NCI-H2227 treated with DMSO at 0.1 percent for 48 hours (cell line): ENCODE measurements around the gene THSD7B.
A peak's percentile ranks its signal among the peaks of the same experiment; 100 is the strongest.

ENCODE experiments used
- DNase-seq: peaks from one replicate; lab custom pipeline; 2025; lab: John Stamatoyannopoulos, UW

The THSD7B gene

GRCh38 chr2:137387044-137387443, 621.7 kb downstream of the THSD7B start:
- DNase-seq = no peak

DNA sequence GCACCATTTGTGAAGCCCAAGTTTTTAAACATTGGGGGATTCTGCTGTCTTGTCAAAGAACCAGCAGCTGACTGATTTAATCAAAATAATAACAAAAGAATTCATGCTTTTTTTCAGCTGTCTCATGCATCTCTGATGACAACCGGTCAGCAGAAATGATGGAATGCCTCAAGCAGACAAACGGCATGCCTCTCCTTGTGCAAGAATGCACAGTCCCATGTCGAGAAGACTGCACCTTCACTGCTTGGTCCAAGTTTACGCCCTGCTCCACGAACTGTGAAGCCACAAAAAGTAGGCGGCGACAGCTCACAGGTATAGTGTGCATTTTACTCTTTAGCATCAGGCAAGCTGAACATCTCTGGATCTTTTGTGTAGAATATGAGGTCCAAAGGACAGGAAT, 640.2 kb downstream of the THSD7B start:
- no peak for DNase-seq

DNA sequence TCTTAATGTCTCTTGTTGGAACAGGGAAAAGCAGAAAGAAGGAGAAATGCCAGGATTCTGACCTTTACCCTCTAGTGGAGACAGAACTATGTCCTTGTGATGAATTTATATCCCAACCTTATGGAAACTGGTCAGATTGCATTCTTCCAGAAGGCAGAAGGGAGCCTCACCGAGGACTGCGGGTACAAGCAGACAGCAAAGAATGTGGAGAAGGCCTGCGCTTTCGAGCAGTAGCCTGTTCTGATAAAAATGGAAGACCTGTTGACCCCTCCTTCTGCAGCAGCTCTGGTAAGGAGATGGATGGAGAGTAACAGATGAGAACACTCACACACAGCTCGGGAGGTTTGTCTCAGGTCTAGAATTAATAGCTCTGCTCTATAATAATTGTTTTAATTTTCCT, 646.2 kb downstream of the THSD7B start:
- no peak for DNase-seq

DNA sequence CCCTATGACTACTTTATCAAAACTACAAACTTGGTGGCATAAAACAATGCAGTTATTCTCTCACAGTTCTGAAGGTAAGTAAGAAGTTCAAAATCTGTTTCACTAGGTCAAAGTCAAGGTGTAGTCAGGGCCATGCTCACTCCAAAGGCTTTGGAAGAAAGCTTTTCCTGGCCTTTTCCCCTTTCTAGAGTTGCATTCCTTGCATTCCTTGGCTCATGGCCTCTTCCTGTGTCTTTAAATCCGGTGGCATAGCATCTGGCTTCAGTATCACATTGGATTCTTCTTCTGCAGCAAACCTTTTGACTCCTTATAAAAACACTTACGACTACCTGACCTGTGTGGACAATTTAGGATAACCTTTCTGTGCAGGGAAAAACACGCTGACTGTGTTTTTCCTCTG, 655.4 kb downstream of the THSD7B start:
- no peak for DNase-seq

DNA sequence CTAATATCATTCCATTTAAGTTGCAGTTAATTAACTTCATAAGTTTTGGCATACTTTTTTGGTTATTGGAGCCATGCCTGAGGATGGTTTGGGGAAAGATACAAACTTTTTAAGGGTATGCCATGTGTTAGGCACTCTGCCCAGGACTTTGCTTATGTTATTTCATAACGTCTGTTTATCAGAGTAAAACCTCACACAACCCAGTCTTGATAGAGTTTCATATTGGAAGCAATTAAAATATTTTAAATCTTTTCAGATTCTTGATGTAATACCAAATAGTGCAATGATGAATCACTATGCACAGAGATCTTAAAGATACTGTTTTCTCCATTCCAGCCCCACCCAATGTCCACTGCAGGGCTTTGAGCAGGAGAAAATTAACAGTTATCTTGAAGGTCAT, 669.8 kb downstream of the THSD7B start:
- DNase-seq = no peak

DNA sequence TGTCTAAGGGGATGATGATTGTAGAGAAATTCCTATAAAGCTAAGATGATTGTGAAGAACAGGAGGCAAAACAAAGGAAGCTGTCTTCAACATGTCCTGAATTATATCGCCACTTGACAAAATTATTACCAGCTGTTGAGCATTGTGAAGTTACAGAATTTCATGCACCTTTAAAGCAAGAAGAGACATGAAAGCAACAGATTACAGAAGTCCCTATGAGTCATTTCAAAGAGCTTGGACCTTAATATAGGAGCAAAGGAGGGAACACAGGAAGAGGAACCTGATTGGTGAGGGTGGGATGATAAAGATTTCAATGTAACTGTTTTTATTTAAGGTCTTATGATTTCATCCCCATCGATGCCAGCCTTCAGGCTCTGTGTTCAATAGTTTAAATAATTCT, 672.0 kb downstream of the THSD7B start:
- peak; percentile 37 for DNase-seq

DNA sequence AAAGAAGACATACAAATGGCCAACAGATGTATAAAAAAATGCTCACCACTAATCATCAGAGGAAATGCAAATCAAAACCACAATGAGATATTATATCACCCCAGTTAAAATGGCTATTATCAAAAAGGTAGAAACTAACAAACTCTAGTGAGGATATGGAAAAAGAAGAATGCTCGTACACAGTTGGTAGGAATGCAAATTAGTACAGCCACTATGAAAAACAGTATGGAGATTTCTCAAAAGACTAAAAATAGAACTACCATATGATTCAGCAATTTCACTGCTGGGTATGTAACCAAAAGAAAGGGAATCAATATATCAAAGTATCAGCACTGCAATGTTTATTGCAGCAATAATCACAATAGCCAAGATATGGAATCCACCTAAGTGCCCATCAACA, 679.6 kb downstream of the THSD7B start:
- DNase-seq = no peak

DNA sequence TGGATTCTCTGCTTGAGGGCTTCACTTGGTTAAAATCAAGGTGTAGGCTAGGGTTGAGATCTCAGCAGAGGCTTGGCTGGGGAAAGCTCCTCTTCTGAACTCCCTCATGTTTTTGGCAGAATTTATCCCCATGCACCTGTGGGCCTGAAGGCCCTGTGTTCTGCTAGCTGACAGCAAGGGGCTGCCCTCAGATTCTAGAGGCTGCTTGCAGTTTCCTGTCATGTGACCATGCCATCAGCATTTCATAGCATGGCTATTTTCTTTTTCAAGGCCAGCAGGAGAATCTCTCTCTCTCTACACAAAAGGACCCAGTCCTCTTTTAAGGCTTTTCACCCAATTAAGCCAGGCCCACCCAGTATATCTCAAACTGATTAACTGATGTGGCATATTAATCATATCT, 684.1 kb downstream of the THSD7B start:
- no peak for DNase-seq

DNA sequence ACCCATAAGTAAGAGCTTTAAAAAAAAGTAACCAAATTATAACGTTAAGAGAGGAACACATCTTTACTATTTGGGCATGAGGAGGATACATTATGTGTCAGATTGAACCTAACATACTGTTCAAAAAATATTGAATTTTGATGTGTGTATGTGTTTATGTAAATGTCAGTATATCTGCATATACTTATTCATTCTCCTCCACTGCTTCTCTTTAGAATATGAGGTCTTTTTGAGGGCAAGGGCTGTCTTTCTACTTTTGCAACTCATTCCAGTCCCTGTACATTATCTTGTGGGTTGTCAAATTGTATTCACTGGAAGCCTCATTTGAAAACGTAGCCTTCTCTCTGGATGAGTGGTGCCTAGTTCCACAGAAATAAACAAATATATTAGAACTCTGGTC, 689.5 kb downstream of the THSD7B start:
- DNase-seq = no peak

DNA sequence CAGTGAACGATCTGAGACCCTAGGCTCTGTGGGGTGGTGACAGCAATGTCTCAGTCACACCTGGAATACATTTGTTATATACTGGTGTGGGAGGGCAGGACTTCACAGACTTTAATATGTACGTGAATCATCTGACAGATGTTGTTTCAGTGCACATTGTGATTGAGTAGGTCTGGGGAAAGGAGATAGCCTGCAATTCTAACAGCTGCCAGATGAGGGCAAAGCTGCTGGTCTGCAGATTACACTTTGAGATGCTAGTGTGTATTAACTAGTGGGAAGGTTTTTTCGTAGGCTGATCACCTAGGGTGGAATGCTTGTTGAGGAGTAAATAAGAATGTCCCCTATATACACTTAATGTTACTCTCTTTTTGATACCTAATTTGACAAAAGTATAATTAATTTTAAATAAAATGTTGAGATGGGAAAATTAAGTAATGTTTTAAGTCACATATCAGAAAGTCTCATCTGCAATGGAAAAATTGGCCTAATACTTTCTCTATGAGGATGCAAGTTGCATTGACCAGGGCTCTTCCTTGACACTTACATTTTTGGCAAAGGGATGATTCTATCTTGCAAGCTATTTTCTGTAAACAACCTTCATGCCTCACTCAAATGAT, 702.0 kb downstream of the THSD7B start:
- peak; percentile 47 for DNase-seq

DNA sequence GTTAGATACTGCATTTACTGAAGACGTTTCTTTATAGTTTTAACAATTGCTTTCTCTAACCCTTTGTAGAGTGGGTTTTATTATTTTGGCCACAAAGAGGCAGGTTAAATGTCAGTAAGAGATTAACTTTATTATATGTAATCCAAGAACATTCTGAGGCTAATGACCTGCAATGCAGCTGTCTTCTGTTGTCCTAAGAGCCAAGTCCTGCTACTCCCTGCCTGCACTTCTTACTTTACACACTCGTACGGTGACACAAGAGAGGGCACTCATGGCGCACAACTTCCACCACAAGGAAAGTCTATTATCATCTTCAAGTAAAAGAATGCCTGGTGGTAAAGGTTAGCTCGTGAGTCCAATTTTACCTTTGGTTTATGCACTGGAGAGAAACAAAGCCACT, 727.9 kb downstream of the THSD7B start:
- DNase-seq = peak; percentile 18

GRCh38 chr2:137500599-137500998, 735.3 kb downstream of the THSD7B start:
- DNase-seq = peak; percentile 56

- no peak for DNase-seq
Observed at GRCh38 chr2:137507237-137507636, 741.9 kb downstream of the THSD7B start.

DNA sequence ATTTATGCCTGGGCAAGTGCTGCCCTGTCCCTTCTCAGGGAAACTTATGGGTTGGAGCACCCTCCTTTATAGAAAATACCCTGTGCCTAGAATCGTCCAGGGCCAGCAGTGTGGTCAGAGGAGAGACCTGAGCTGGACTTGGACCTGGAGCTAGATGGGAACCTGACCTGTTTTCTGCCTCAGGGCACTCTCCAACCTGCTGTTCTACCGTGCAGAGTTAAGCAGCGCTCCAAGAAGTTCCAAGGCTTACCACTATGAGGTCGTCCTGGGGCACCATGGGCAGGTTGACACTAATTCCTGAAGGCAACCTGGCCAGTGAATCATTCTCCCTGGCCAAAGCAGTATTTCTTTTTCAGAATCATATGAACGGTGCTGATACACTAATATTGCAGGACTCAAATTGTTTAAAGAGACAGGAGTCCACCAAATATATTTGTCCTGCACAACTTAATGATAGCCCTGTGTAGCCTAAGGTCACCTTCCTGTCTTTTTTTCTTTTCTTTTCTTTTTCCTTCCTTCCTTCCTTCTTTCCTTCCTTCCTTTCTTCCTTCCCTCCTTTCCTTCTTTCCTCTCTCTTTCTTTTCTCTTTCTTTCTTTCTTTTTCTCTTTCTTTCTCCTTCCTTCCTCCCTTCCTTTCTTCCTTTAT, 743.5 kb downstream of the THSD7B start:
- no peak for DNase-seq

DNA sequence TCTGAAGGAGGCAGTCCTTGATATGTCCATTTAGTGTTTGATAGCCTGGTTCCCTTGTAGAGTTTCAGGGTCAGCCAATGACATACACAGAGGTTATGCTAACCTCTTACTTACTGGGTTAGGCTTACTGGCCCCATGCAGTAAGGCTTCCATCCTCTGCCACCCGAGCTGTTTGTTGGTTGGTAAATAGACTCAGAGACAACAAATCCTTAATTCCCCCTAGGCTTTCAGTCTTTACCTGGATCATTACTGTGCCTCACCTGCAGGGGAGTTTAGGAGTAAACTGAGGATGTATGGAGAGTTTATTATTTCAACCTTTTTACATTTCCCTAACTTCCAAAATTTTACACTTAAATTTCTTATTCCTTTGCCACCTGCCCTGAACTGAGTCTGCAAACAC, 746.2 kb downstream of the THSD7B start:
- DNase-seq = no peak

- DNase-seq = no peak
Observed at GRCh38 chr2:137521653-137522619, 756.6 kb downstream of the THSD7B start.

DNA sequence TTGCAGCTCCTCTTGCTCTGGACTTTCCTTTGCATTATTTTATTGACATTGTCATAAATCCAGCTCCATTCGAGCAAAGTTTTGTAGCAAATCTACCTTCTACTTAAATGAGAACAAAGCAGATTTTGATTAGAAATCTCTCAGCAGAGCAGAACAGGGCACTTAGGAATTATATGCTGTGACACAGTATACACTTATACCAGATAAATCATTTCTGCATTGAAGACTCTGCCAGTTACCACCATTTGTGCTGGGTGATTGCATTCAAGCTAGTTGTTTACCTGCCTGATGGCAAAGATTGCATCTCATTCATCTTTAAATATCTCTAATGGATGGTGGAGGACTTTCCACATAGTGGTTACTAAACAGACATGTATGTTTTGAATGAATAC, 757.3 kb downstream of the THSD7B start:
- peak; percentile 40 for DNase-seq

GRCh38 chr2:137523931-137524330, 758.6 kb downstream of the THSD7B start:
- DNase-seq = no peak

DNA sequence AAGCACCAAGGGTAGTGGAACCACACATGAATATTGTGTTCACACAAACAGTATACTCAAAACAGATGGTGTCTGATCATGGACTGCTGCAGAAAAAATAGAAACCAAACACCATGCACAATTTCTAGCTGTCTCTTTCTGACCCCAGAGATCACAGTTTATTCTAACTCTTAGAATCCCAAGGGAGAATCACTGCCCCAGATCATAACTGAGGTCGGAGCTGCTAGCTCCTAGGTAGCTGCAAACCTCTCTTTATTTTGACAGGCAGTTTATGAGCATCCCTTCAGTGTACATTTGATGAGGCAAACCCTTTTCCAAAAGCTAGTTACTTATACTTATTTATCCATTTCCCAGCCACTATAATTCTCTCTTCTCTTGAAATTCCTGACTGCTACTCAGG, 759.8 kb downstream of the THSD7B start:
- DNase-seq = no peak

- no peak for DNase-seq
Observed at GRCh38 chr2:137525641-137526190, 760.4 kb downstream of the THSD7B start.

DNA sequence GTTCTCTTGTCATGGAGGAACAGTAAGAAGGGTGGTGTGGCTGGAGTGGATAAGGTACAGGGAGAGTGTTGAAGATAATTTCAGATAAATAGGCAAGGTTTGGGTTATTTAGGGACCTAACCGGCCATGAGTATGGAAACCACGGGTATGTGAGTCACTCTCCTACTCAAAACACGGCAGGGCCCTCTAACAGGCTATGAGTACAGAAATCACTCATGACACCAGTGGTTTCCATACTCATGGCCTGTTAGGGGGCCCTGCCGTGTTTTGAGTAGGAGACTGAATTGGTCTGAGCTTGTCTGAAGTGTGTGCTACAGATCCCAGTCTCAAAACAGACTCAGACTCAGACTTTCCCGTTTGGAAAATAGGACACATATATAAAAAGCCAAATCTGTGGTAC, 770.6 kb downstream of the THSD7B start:
- no peak for DNase-seq

GRCh38 chr2:137539336-137539735, 774.0 kb downstream of the THSD7B start:
- DNase-seq = no peak

GRCh38 chr2:137547842-137548241, 782.5 kb downstream of the THSD7B start:
- DNase-seq = no peak
